HepG2 (cell line): ENCODE measurements around the gene CACNA1D. TPM values are rescaled to one million over a fixed set of nuclear protein-coding genes. Genes with fewer than 3 reads are reported as not detected.

Experiments used
- ARID5B ChIP-seq: IDR thresholded peaks from 2 replicates; pipeline ENCODE4 v1.4.0; 2020; ENCODE audit warnings: mild to moderate bottlenecking, missing genetic modification reagents
- ATF1 ChIP-seq: IDR thresholded peaks from 2 replicates; pipeline ENCODE4 v1.6.1; 2016; ENCODE audit warnings: mild to moderate bottlenecking, control low read depth
- ATF4 ChIP-seq, 2 experiments: fragments of 450-650 bp in 1 of 2; sonication (generic) in 1 of 2; formaldehyde crosslinking; IDR thresholded peaks; 2 replicates each; pipeline versions ENCODE4 v1.5.0 to v1.8.0; 2020 to 2022; ENCODE audit warnings: mild to moderate bottlenecking in 1 of 2, missing genetic modification reagents in 1 of 2
- EP300 ChIP-seq, 3 experiments: sonication (generic) in 1 of 3; formaldehyde crosslinking in 1 of 3; IDR thresholded peaks; 2 replicates each; pipeline versions ENCODE4 v1.5.1 to v1.6.1; 2011 to 2020; ENCODE audit warnings: low read depth in 2 of 3, low read length in 2 of 3, borderline replicate concordance in 1 of 3, improper control_type of control experiment in 1 of 3, mild to moderate bottlenecking in 1 of 3, missing genetic modification reagents in 1 of 3, moderate library complexity in 1 of 3
- ERF ChIP-seq: IDR thresholded peaks from 2 replicates; pipeline ENCODE4 v1.6.1; 2018; ENCODE audit warnings: missing biosample characterization, missing genetic modification reagents
- FOSL2 ChIP-seq: sonication (generic); formaldehyde crosslinking; IDR thresholded peaks from 2 replicates; pipeline ENCODE4 v1.4.0; 2020; ENCODE audit warnings: missing genetic modification reagents
- GLMP ChIP-seq: sonication (generic); formaldehyde crosslinking; IDR thresholded peaks from 2 replicates; pipeline ENCODE4 v1.9.0; 2021; ENCODE audit warnings: missing genetic modification reagents, mild to moderate bottlenecking, borderline replicate concordance
- GTF2F1 ChIP-seq: fragments of 150-350 bp; IDR thresholded peaks from 2 replicates; pipeline ENCODE4 v1.6.1; 2014; ENCODE audit warnings: low read length
- HCFC1 ChIP-seq: fragments of 150-350 bp; IDR thresholded peaks from 2 replicates; pipeline ENCODE4 v1.6.1; 2014; ENCODE audit warnings: low read depth, low read length
- KDM2A ChIP-seq: sonication (generic); formaldehyde crosslinking; IDR thresholded peaks from 2 replicates; pipeline ENCODE4 v1.4.0; 2020; ENCODE audit warnings: low read depth, missing genetic modification reagents, borderline replicate concordance
- MEIS2 ChIP-seq: sonication (generic); formaldehyde crosslinking; IDR thresholded peaks from 2 replicates; pipeline ENCODE4 v1.9.0; 2021; ENCODE audit warnings: mild to moderate bottlenecking, missing genetic modification reagents
- NR2C2 ChIP-seq: sonication (generic); formaldehyde crosslinking; IDR thresholded peaks from 2 replicates; pipeline ENCODE4 v1.4.0; 2020; ENCODE audit warnings: missing genetic modification reagents, mild to moderate bottlenecking, moderate library complexity, borderline replicate concordance
- POLR2A ChIP-seq, 2 experiments: IDR thresholded peaks; 2 replicates each; pipeline ENCODE4 v1.6.1; 2011; ENCODE audit warnings: low read depth in 2 of 2, low read length in 2 of 2, mild to moderate bottlenecking in 1 of 2, moderate library complexity in 1 of 2; ENCODE audit not compliant: insufficient read depth in 1 of 2
- REPIN1 ChIP-seq: sonication (generic); formaldehyde crosslinking; IDR thresholded peaks from 2 replicates; pipeline ENCODE4 v1.8.0; 2022; ENCODE audit warnings: missing genetic modification reagents, low read depth, mild to moderate bottlenecking, borderline replicate concordance
- SMC3 ChIP-seq: IDR thresholded peaks from 2 replicates; pipeline ENCODE4 v1.6.1; 2011; ENCODE audit warnings: low read length, improper control_type of control experiment
- TMF1 ChIP-seq: sonication (generic); formaldehyde crosslinking; IDR thresholded peaks from 2 replicates; pipeline ENCODE4 v1.8.1; 2022; ENCODE audit warnings: low read depth, missing genetic modification reagents
- ZBTB1 ChIP-seq: sonication (generic); formaldehyde crosslinking; IDR thresholded peaks from 2 replicates; pipeline ENCODE4 v1.4.0; 2020; ENCODE audit warnings: missing genetic modification reagents, borderline replicate concordance
- ZBTB42 ChIP-seq: sonication (generic); formaldehyde crosslinking; IDR thresholded peaks from 2 replicates; pipeline ENCODE4 v1.5.0; 2020; ENCODE audit warnings: mild to moderate bottlenecking, missing genetic modification reagents
- ZFP41 ChIP-seq: sonication (generic); formaldehyde crosslinking; IDR thresholded peaks from 2 replicates; pipeline ENCODE4 v1.4.0; 2020; ENCODE audit warnings: mild to moderate bottlenecking, missing genetic modification reagents, borderline replicate concordance
- ZNF17 ChIP-seq: sonication (generic); formaldehyde crosslinking; IDR thresholded peaks from 2 replicates; pipeline ENCODE4 v1.5.0; 2020; ENCODE audit warnings: mild to moderate bottlenecking, missing genetic modification reagents
- ZNF234 ChIP-seq: sonication (generic); formaldehyde crosslinking; conservative IDR thresholded peaks from 2 replicates; pipeline ENCODE4 v1.5.1; 2020; ENCODE audit warnings: mild to moderate bottlenecking, missing genetic modification reagents
- ZNF552 ChIP-seq: sonication (generic); formaldehyde crosslinking; IDR thresholded peaks from 2 replicates; pipeline ENCODE4 v1.9.0; 2022; ENCODE audit warnings: missing genetic modification reagents, mild to moderate bottlenecking, borderline replicate concordance
- ZNF644 ChIP-seq: IDR thresholded peaks from 2 replicates; pipeline ENCODE4 v1.6.1; 2016; ENCODE audit warnings: low read depth
- ZNF788 ChIP-seq: sonication (generic); formaldehyde crosslinking; IDR thresholded peaks from 2 replicates; pipeline ENCODE4 v1.5.0; 2020; ENCODE audit warnings: mild to moderate bottlenecking, missing genetic modification reagents, borderline replicate concordance
- ZSCAN31 ChIP-seq: sonication (generic); formaldehyde crosslinking; IDR thresholded peaks from 2 replicates; pipeline ENCODE4 v1.5.0; 2020; ENCODE audit warnings: low read depth, mild to moderate bottlenecking, missing genetic modification reagents
- polyA plus RNA-seq, 8 experiments: library from polyadenylated mRNA; depleted of rRNA in 3 of 8; stranded (reverse) in 7 of 8; unstranded in 1 of 8; fragments of >200 nt; fragmentation: Illumina TruSeq in 4 of 8; extraction: Trizol in 4 of 8; gene quantifications; 2 replicates each; pipeline versions ENCODE4 v1.2.1 to v1.2.3, GENCODE V29; 2011 to 2016; ENCODE audit warnings: low read depth in 4 of 8, missing spikeins in 1 of 8, mixed read lengths in 1 of 8; ENCODE audit not compliant: insufficient read depth in 1 of 8
- total RNA-seq, 5 experiments: library from RNA; depleted of rRNA; stranded (reverse); fragments of >200 nt; fragmentation: Illumina TruSeq; extraction: Trizol; gene quantifications; 2 replicates each; pipeline ENCODE4 v1.2.3, GENCODE V29; 2016; ENCODE audit warnings: low read depth in 1 of 5

CACNA1D gene
- total and polyA plus RNA-seq, 2 of the 13 experiments (the other 11 are each of a cell fraction or from before 2014, with no cell fraction given), result 0.26 to 0.38 TPM

GRCh38 chr3:53478166-53478830 is 16.1 kb upstream of the CACNA1D start (continued):
- TF ChIP-seq EP300 (IDR thresholded peaks at IDR 0.05; ENCODE audit: low read depth in 2 of 2, low read length in 2 of 2) (peak in 1 of 2 experiments; percentile 97), EP300 (CRISPR knock-in tag; IDR thresholded peaks at IDR 0.05; ENCODE audit: borderline replicate concordance) (peak; percentile 93), ZBTB42 (no peak), POLR2A (IDR thresholded peaks at IDR 0.05; ENCODE audit: insufficient read depth in 1 of 2, low read depth in 2 of 2, low read length in 2 of 2) (peak in 1 of 2 experiments; percentile 41; a peak in 1 of 4 replicates), KDM2A (0 out of 2 replicates have a peak, but pooled peaks have one; percentile 29), ATF4 (CRISPR knock-in tag; IDR thresholded peaks at IDR 0.05) (peak in 1 of 2 experiments; percentile 97; a peak in 2 of 4 replicates), ZSCAN31 (CRISPR knock-in tag) (no peak), ERF (peak; percentile 65; the same call in 1 of the 2 replicates), HCFC1 (no peak), ZFP41 (no peak), ARID5B (CRISPR knock-in tag) (peak; percentile 96), REPIN1 (CRISPR knock-in tag) (peak; percentile 54), TMF1 (CRISPR knock-in tag) (no peak), SMC3 (no peak), NR2C2 (CRISPR knock-in tag) (peak; percentile 93), ZNF552 (CRISPR knock-in tag) (no peak), ATF1 (CRISPR knock-in tag) (peak; percentile 62), GTF2F1 (no peak), ZNF234 (no peak), GLMP (no peak), ZNF644 (peak; percentile 7), MEIS2 (CRISPR knock-in tag) (peak; percentile 91), ZNF788 (no peak), FOSL2 (CRISPR knock-in tag) (peak; percentile 63), ZNF17 (CRISPR knock-in tag) (0 out of 2 replicates have a peak, but pooled peaks have one; percentile 51), ZBTB1 (CRISPR knock-in tag) (no peak)
